Measurements from ENCODE around the gene RNF31. TPM values are rescaled to one million over a fixed set of nuclear protein-coding genes. Genes with fewer than 3 reads are reported as not detected.

RNF31 gene
- total and polyA plus RNA-seq, 2 of the 13 experiments (the other 11 are each of a cell fraction or from before 2014, with no cell fraction given), result 48.2 to 86.8 TPM

DNA sequence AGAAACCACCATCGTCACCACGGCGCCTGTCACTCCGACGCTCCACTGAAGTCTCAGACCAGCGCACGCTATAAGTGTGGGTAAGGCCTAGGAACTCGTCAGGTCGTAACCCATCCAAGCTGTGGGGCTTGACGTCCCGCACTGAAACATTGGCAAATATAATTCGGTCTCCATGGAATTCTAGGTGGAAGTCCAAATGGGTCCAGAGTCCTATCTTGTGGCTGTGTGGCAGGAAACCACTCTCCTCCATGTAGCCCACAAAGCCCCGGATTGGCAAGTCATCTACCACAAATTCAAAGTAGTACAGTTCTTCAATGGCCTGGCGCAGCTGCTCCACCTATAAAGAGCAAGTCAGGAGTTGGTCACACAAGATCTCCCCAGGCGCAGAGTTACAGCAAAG lies 45.6 kb downstream of the RNF31 start:
- no peak for ATAC-seq
- peaks cover 18 to 29% of the 10 kb centered on the region in 2 experiments; a peak in 4 of 5 replicates for H3K36me3 ChIP-seq (replicated peaks in 1 of 2; ENCODE audit: control insufficient read depth in 1 of 2, insufficient read depth in 2 of 2, low read length in 2 of 2)
- BruUV-seq (replicated peaks), result no TSS peak
- TF ChIP-seq RBFOX2 (IDR thresholded peaks at IDR 0.05; ENCODE audit: low read depth, low read length) (peak; percentile 3; the same call in 1 of the 2 replicates), SMARCE1 (IDR thresholded peaks at IDR 0.05; ENCODE audit: borderline replicate concordance) (no peak)
- no peak overlapping the region for H3K4me3 ChIP-seq (replicated peaks in 1 of 3; ENCODE audit: insufficient read depth in 1 of 3, low read depth in 2 of 3, low read length in 3 of 3)
- H3K79me2 ChIP-seq (ENCODE audit: insufficient read depth, low read length), result peaks cover 41% of the 10 kb centered on the region
- in situ Hi-C loops (cut with HindIII; ENCODE audit: extremely low pct_ligation_motif_present, low pct_unique_long_range_greater_than_20kb), result no loop called here
- WGBS (ENCODE audit: low lambda C conversion rate), result 97% methylated on average over 15 of the region's 15 CpGs
- POLR2A ChIA-PET, result interaction anchor here (4.3 kb wide), 1 partner anchor 20 kb away, joined by 230 read pairs; the partner anchor contains the start of genes CHMP4A and MDP1
- H3K27me3 ChIP-seq (ENCODE audit: control insufficient read depth in 1 of 2, insufficient read depth in 2 of 2, low read length in 2 of 2), result no peaks in the 10 kb centered on the region; a peak in 1 of 5 replicates
- H4K20me1 ChIP-seq (ENCODE audit: insufficient read depth, low read length), result no peaks in the 10 kb centered on the region
- no peak overlapping the region for H3K4me2 ChIP-seq (ENCODE audit: low read depth, low read length)
- peaks cover 63% of the 10 kb centered on the region for H3K4me1 ChIP-seq (ENCODE audit: insufficient read depth, low read length)
- no peak overlapping the region for H3K27ac ChIP-seq (ENCODE audit: extremely low read length, insufficient read depth, low read length)
- no peak for DNase-seq (ENCODE audit: low spot score)
- no peak overlapping the region for H3K9ac ChIP-seq (ENCODE audit: insufficient read depth, low read depth, low read length)
- intact Hi-C loops (cut with micrococcal nuclease; ENCODE audit: unreplicated experiment), result no loop called here
- no peak overlapping the region for H2AFZ ChIP-seq (ENCODE audit: low read length)
- no peaks in the 10 kb centered on the region for H3K9me3 ChIP-seq (ENCODE audit: low read length)
- CTCF ChIA-PET (ENCODE audit: low intra/inter-chr PET ratio, low total read pairs), result no interaction called here
- no peak for FAIRE-seq

DNA sequence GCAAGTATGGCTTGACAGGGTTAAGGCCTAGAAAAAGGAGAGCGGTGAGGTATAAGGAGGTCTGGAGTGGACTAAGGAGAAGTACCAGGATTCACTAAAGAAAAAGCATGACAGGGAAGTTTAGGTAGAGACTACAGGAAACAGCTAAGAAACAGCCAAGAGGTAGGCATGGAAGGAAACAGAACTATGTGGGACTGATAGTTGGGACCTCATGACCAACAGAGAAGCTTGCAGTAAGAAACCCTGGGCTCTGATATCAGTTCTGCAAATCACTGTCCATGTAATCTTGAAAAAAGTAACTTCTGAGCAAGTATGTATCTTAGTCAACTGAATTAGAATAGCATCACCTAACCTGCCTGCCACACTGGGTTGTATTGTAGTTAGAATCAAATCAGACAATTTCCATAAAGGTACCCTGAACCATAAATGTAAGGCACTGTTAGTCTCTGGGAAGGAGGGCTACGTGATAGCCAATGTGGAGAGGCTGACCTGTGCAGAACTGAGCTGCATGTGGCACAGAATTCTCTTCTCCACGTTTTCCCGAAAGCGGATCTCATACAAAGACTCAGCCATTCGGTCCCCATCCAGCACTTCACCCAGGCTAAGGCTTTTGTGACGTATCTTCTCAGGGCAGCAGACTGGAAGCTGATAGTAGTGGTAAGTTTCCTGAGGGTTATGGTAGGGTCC lies 47.0 kb downstream of the RNF31 start:
- WGBS (ENCODE audit: low lambda C conversion rate), result 89% methylated on average over 7 of the region's 7 CpGs
- TSS peak; percentile 53 for BruUV-seq (replicated peaks)
- H3K4me1 ChIP-seq (ENCODE audit: insufficient read depth, low read length), result peaks cover 70% of the 10 kb centered on the region
- no peak overlapping the region for H2AFZ ChIP-seq (ENCODE audit: low read length)
- H3K27me3 ChIP-seq (ENCODE audit: control insufficient read depth in 1 of 2, insufficient read depth in 2 of 2, low read length in 2 of 2), result no peaks in the 10 kb centered on the region; a peak in 1 of 5 replicates
- ChIA-PET POLR2A (interaction anchor here (1.3 to 4.3 kb wide), 11 partner anchors 10 to 248 kb away, joined by 3 to 230 read pairs (median 35); partner anchors contain the start of genes CHMP4A, DCAF11, DHRS1 and EMC9), CTCF (ENCODE audit: low intra/inter-chr PET ratio, low total read pairs) (no interaction called here)
- peak overlapping the region; percentile 97 for H3K9ac ChIP-seq (ENCODE audit: insufficient read depth, low read depth, low read length)
- in situ Hi-C loops (cut with HindIII; ENCODE audit: extremely low pct_ligation_motif_present, low pct_unique_long_range_greater_than_20kb), result no loop called here
- H4K20me1 ChIP-seq (ENCODE audit: insufficient read depth, low read length), result no peaks in the 10 kb centered on the region
- intact Hi-C loops (cut with micrococcal nuclease; ENCODE audit: unreplicated experiment), result no loop called here
- H3K36me3 ChIP-seq (replicated peaks in 1 of 2; ENCODE audit: control insufficient read depth in 1 of 2, insufficient read depth in 2 of 2, low read length in 2 of 2), result peaks cover 18 to 29% of the 10 kb centered on the region in 2 experiments; a peak in 4 of 5 replicates
- FAIRE-seq (peak; percentile 23), ATAC-seq (no peak), DNase-seq (ENCODE audit: low spot score) (no peak)
- peak overlapping the region; percentile 84 for H3K27ac ChIP-seq (ENCODE audit: extremely low read length, insufficient read depth, low read length)
- peaks cover 43% of the 10 kb centered on the region for H3K79me2 ChIP-seq (ENCODE audit: insufficient read depth, low read length)
- peak overlapping the region; percentile 99 for H3K4me2 ChIP-seq (ENCODE audit: low read depth, low read length)
- no peaks in the 10 kb centered on the region for H3K9me3 ChIP-seq (ENCODE audit: low read length)
- H3K4me3 ChIP-seq (replicated peaks in 1 of 3; ENCODE audit: insufficient read depth in 1 of 3, low read depth in 2 of 3, low read length in 3 of 3), result peak overlapping the region; percentile 79 to 91 (median 85)
- 0 out of 2 replicates have a peak, but pooled peaks have one; percentile 25 for TF ChIP-seq PATZ1 (CRISPR knock-in tag; IDR thresholded peaks at IDR 0.05)
- no peak for TF ChIP-seq TEAD3 (CRISPR knock-in tag; optimal IDR thresholded peaks at IDR 0.05; ENCODE audit: borderline replicate concordance)
- TF ChIP-seq TRIM24 (CRISPR knock-in tag; IDR thresholded peaks at IDR 0.05), result 0 out of 2 replicates have a peak, but pooled peaks have one; percentile 8
- TF ChIP-seq PAF1 (CRISPR knock-in tag; IDR thresholded peaks at IDR 0.05), result no peak
- TF ChIP-seq IKZF5 (CRISPR knock-in tag; IDR thresholded peaks at IDR 0.05), result no peak
- no peak for TF ChIP-seq ZNF580 (CRISPR knock-in tag; IDR thresholded peaks at IDR 0.05; ENCODE audit: borderline replicate concordance, low read depth)
- TF ChIP-seq HNRNPH1 (optimal IDR thresholded peaks at IDR 0.05; ENCODE audit: low read depth, low read length), result peak; percentile 18
- TF ChIP-seq NFIB (CRISPR knock-in tag; IDR thresholded peaks at IDR 0.05; ENCODE audit: borderline replicate concordance), result peak; percentile 88; the same call in 1 of the 2 replicates
- TF ChIP-seq FIP1L1 (IDR thresholded peaks at IDR 0.05; ENCODE audit: borderline replicate concordance, insufficient read depth, low read depth, low read length), result no peak
- peak; percentile 54; the same call in 1 of the 2 replicates for TF ChIP-seq CC2D1A (CRISPR knock-in tag; IDR thresholded peaks at IDR 0.05)
- TF ChIP-seq ZNF83 (CRISPR knock-in tag; IDR thresholded peaks at IDR 0.05; ENCODE audit: borderline replicate concordance), result no peak
- peak in 1 of 2 experiments; percentile 38; a peak in 1 of 4 replicates for TF ChIP-seq POLR2A (IDR thresholded peaks at IDR 0.05; ENCODE audit: insufficient read depth in 1 of 2, low read depth in 2 of 2, low read length in 2 of 2)
- peak; percentile 15; the same call in 1 of the 2 replicates for TF ChIP-seq JUN (CRISPR knock-in tag; IDR thresholded peaks at IDR 0.05)

All from HepG2 (cell line).